ENCODE results near the gene ANAPC13. TPM values are rescaled to one million over a fixed set of nuclear protein-coding genes. Genes with fewer than 3 reads are reported as not detected.

Gene ANAPC13
- total and polyA plus RNA-seq, 10 of the 15 experiments (the other 5 are each of a cell fraction or from before 2014, with no cell fraction given): 34.9 to 139 (median 83.0) TPM

DNA sequence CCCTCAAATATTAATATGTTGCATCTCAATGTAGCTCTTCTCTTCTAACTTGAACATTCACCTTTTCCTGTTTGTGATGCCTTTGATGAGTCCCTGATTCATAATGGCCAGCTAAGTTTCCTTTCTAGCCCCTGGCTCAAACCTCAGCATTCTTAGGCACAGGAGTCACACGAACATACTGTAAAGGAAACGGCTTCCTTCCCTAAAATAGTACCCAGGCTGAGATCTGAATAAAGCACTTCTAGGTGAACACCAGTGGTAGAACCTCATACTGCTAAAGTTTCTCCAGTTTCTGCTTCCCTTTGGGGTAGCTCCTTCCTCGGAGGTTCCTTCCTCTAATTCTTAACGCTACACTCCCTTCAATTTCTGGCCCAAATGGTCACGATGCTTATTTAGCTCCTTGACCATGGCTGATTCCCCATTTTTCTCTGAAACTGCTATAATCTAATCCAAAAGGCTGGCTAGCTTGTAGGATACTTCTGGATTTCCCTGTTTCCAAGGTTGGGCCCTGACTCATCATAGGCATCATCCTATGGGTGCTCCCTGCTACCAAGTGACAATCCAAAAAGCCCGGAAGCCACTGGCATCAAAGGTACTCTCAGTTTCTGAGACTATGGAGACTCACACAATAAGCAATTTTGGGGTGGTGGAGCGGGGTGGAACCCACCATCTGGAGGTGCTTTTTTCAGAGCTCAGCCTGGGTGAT lies 2.4 kb downstream of the ANAPC13 start:
- intact Hi-C loops (cut with micrococcal nuclease; ENCODE audit: unreplicated experiment): no loop called here
- RAD21 ChIA-PET (ENCODE audit: unreplicated experiment): interaction anchor here (1.7 kb wide), 1 partner anchor 10 kb away, joined by 7 read pairs; no protein-coding TSS in a partner anchor
- peak overlapping the region; percentile 1; the same call in 1 of the 2 replicates for H3K27ac ChIP-seq (ENCODE audit: control insufficient read depth, insufficient read depth)
- no peaks in the 10 kb centered on the region for H3K9me3 ChIP-seq (replicated peaks; ENCODE audit: control insufficient read depth, insufficient read depth, low read length)
- no peaks in the 10 kb centered on the region for H3K27me3 ChIP-seq (replicated peaks in 1 of 2; ENCODE audit: control insufficient read depth in 2 of 2, insufficient read depth in 2 of 2, low read length in 1 of 2)
- peaks cover 47% of the 10 kb centered on the region for H3K79me2 ChIP-seq (ENCODE audit: control insufficient read depth, insufficient read depth, low read length)
- WGBS (ENCODE audit: insufficient coverage, insufficient replicate concordance, low lambda C conversion rate, missing lambda C conversion rate): 84% methylated on average over 7 of the region's 7 CpGs
- ATAC-seq: no peak
- in situ Hi-C loops (cut with MboI): loop anchor here (5.0 to 25.0 kb wide), 3 partner anchors 276 to 1021 kb away; partner anchors contain the start of gene TOPBP1
- peak overlapping the region; percentile 31 for H3K9ac ChIP-seq (ENCODE audit: control insufficient read depth, insufficient read depth, low read length)
- H2AFZ ChIP-seq (ENCODE audit: control insufficient read depth, low read depth, low read length): no peak overlapping the region
- SMC1A ChIA-PET (ENCODE audit: uncharacterized antibody, unreplicated experiment): interaction anchor here (0.6 to 1.8 kb wide), 6 partner anchors 10 to 260 kb away, joined by 3 to 9 read pairs (median 4); no protein-coding TSS in a partner anchor
- H4K20me1 ChIP-seq (ENCODE audit: control insufficient read depth, insufficient read depth): no peaks in the 10 kb centered on the region
- peaks cover 6% of the 10 kb centered on the region for H3K4me1 ChIP-seq (ENCODE audit: control insufficient read depth, insufficient read depth, low read length)
- no peak for FAIRE-seq
- POLR2A ChIA-PET: interaction anchor here (0.9 kb wide), 1 partner anchor 8 kb away, joined by 3 read pairs; no protein-coding TSS in a partner anchor
- CTCF ChIA-PET: interaction anchor here (0.7 to 6.7 kb wide), 15 partner anchors 8 to 1033 kb away, joined by 3 to 69 read pairs (median 5); no protein-coding TSS in a partner anchor
- H3K4me3 ChIP-seq: peak overlapping the region; percentile 82
- H3K36me3 ChIP-seq (ENCODE audit: control insufficient read depth in 2 of 2, insufficient read depth in 2 of 2, low read length in 1 of 2): peaks cover 4 to 15% of the 10 kb centered on the region in 2 experiments
- H3K4me2 ChIP-seq (ENCODE audit: control insufficient read depth, insufficient read depth): peak overlapping the region; percentile 19
- TF ChIP-seq ASH2L (IDR thresholded peaks at IDR 0.05; ENCODE audit: borderline replicate concordance, low read depth) (no peak), IKZF2 (IDR thresholded peaks at IDR 0.05) (0 out of 4 replicates have a peak, but pooled peaks of 1 of the 2 experiments have one; percentile 12), KLF5 (IDR thresholded peaks at IDR 0.05; ENCODE audit: partially characterized antibody) (no peak)
- DNase-seq (ENCODE audit: low read depth, low spot score): no peak
- no TSS peak for BruUV-seq (replicated peaks)

DNA sequence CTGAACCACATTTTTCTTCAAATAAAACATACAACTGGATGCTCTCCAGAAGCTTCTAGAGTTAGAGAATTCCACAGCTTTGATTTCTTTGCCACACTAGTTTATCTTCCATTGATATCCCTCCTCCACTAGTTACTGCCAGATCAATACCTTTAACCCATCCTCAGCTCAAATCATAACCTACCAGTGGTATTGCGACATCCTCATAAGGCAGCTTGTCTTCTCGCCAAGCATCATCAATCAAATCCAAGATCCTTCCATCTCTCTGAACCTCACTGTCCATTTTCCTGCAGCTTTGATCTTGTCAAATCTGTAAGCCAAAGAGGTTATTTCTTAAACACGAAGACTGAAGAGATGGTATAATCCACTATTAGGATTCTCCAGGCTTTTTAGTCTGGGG lies 3.2 kb downstream of the ANAPC13 start:
- Histone ChIP-seq H3K4me2 (ENCODE audit: control insufficient read depth, insufficient read depth) (no peak overlapping the region), H3K36me3 (ENCODE audit: control insufficient read depth in 2 of 2, insufficient read depth in 2 of 2, low read length in 1 of 2) (peaks cover 4 to 23% of the 10 kb centered on the region in 2 experiments), H3K4me3 (no peak overlapping the region), H3K9ac (ENCODE audit: control insufficient read depth, insufficient read depth, low read length) (no peak overlapping the region), H2AFZ (ENCODE audit: control insufficient read depth, low read depth, low read length) (no peak overlapping the region), H3K79me2 (ENCODE audit: control insufficient read depth, insufficient read depth, low read length) (peaks cover 40% of the 10 kb centered on the region), H3K27ac (ENCODE audit: control insufficient read depth, insufficient read depth) (peak overlapping the region; percentile 1; the same call in 1 of the 2 replicates), H3K4me1 (ENCODE audit: control insufficient read depth, insufficient read depth, low read length) (peaks cover 1% of the 10 kb centered on the region), H3K27me3 (replicated peaks in 1 of 2; ENCODE audit: control insufficient read depth in 2 of 2, insufficient read depth in 2 of 2, low read length in 1 of 2) (no peaks in the 10 kb centered on the region), H3K9me3 (replicated peaks; ENCODE audit: control insufficient read depth, insufficient read depth, low read length) (no peaks in the 10 kb centered on the region), H4K20me1 (ENCODE audit: control insufficient read depth, insufficient read depth) (no peaks in the 10 kb centered on the region)
- TF ChIP-seq JUND (IDR thresholded peaks at IDR 0.05; ENCODE audit: low read depth, low read length) (no peak), SMARCA5 (IDR thresholded peaks at IDR 0.05) (no peak), SREBF1 (IDR thresholded peaks at IDR 0.05; ENCODE audit: low read length) (no peak)
- TF ChIP-seq, protein P1, sequence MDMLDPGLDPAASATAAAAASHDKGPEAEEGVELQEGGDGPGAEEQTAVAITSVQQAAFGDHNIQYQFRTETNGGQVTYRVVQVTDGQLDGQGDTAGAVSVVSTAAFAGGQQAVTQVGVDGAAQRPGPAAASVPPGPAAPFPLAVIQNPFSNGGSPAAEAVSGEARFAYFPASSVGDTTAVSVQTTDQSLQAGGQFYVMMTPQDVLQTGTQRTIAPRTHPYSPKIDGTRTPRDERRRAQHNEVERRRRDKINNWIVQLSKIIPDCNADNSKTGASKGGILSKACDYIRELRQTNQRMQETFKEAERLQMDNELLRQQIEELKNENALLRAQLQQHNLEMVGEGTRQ (IDR thresholded peaks at IDR 0.05; ENCODE audit: borderline replicate concordance, low read depth, low read length): no peak
- BruUV-seq (replicated peaks): no TSS peak
- in situ Hi-C loops (cut with MboI) (loop anchor here (5.0 to 25.0 kb wide), 3 partner anchors 275 to 1020 kb away; partner anchors contain the start of gene TOPBP1), intact Hi-C loops (cut with micrococcal nuclease; ENCODE audit: unreplicated experiment) (no loop called here)
- 92% methylated on average over 3 of the region's 3 CpGs for WGBS (ENCODE audit: insufficient coverage, insufficient replicate concordance, low lambda C conversion rate, missing lambda C conversion rate)
- ChIA-PET CTCF (interaction anchor here (0.7 to 6.7 kb wide), 12 partner anchors 9 to 1032 kb away, joined by 3 to 69 read pairs (median 5); no protein-coding TSS in a partner anchor), POLR2A (no interaction called here), RAD21 (ENCODE audit: unreplicated experiment) (interaction anchor here (1.7 kb wide), 1 partner anchor 9 kb away, joined by 7 read pairs; no protein-coding TSS in a partner anchor), SMC1A (ENCODE audit: uncharacterized antibody, unreplicated experiment) (interaction anchor here (0.6 to 1.3 kb wide), 6 partner anchors 9 to 271 kb away, joined by 3 to 9 read pairs (median 3); no protein-coding TSS in a partner anchor)
- DNase-seq (ENCODE audit: low read depth, low spot score) (no peak), ATAC-seq (no peak), FAIRE-seq (no peak)
